ENCODE measurements around the gene NT5DC4.

NT5DC4 gene

DNA sequence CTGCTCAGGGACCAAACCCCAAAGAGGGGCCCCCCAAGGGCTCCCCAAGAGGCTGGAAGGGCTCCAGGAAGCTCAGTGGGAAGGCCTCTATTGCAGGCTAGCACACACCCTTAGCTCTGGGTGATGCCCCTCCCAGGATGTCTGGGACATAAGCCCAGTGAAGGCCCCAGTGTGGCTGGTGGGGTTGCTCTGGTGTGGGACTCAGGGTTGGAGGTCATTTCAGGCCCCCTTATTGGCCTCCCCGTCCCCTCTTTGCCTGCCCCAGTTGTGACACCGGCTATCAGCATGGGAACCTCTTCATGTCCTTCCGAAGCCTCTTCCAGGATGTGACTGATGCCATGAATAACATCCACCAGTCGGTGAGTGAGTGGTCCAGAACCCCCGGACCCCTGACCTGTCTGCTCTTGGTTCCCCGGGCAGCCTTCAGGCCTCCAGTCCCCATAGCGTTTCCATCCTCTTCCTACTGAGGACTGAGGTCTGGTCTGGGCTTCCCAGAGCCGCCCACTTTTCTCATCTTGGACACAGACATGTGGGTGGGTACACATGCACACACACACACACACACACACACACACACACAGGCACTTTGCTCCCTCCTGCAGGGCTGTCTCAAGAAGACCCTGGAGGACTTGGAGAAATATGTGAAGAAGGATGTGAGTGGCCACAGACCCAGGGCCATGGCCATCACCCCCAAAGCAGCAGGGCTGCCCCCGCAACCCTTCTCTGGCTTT is 2.2 kb downstream of the NT5DC4 start:
- in situ Hi-C loops (cut with MboI; ENCODE audit: low sequenced_read_pairs): loop anchor here (5.0 kb wide), 1 partner anchor 101 kb away; no protein-coding TSS in a partner anchor

DNA sequence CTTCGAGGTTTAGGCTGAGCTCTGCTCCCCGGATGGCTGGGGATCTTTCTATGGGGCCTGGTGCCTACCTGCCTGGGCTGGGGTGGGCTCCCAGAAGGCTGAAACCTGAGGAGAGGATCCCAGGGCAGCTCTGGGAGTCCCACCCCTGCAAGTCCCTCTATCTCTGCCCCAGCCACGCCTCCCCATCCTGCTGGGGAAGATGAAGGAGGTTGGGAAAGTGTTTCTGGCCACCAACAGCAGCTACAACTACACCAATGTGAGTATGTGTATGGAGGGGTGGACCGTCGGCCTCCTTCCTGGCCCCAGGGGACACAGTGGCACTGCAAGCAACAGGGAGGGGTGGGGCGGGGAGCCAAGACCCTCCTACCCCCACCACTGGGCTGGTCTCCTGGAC is 2.7 kb downstream of the NT5DC4 start:
- in situ Hi-C loops (cut with MboI; ENCODE audit: low sequenced_read_pairs): loop anchor here (5.0 kb wide), 1 partner anchor 101 kb away; no protein-coding TSS in a partner anchor

DNA sequence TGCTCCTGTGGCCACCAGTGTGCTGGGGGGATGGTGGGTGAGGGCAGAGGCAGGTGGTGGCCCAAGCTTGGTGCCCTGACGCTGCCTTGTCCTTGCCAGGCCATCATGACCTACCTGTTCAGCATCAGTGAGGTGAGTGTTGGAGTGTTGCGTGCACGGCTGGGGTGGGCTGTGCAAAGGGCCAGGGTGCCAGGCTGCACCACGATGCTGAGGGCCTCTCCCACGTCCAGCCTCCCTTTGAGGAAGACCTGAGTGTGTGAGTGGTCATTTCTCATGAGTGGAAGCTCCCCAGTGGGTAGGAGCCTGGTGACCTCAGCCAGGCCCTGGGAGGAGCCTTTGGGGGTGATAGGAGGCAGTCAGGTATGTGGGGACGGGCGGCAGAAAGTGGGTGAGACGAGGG is 3.2 kb downstream of the NT5DC4 start:
- in situ Hi-C loops (cut with MboI; ENCODE audit: low sequenced_read_pairs): loop anchor here (5.0 kb wide), 1 partner anchor 102 kb away; no protein-coding TSS in a partner anchor

DNA sequence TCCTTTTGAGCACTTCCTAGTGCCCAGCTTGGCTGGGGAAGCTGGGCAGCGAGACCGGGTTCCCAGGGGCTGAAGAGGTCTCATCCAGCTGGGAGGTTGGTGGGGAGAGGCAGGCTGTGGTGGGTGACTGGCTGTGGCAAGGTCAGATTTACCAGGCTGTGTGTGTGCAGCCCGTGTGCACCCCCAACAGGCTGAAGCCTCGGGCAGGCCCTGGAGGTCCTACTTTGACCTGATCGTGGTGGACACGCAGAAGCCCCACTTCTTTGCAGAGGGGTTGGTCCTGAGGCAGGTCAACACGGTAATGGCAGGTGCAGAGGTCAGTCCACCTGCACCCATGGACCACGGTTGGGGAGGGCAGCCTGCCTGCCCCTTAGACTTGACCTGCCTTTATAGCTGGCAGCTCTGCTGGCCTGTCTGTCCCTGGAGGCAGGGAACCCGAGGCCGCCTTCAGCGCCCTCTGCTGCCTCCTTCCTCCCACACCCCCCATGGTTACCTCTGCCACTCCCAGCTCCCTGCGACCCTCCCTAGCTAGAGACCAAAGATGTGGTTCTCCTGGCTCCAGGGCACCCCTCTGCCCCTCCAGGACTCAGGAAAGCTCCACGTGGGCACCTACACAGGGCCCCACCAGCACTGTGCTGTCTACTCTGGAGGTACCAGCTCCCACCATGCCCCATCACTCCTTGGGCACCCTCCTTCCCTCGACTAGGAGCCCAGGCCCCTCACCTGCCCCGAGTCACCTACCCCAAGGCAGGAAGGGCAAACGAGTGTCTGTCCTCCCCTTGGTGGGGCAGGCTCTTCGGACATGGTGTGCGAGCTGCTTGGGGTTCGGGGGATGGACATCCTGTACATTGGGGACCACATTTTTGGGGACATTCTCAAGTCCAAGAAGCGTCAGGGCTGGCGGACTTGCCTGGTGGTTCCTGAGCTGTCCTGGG is 4.0 kb downstream of the NT5DC4 start:
- in situ Hi-C loops (cut with MboI; ENCODE audit: low sequenced_read_pairs): loop anchor here (5.0 to 25.0 kb wide), 2 partner anchors 103 to 838 kb away; partner anchors contain the start of genes ANAPC1 and MERTK

DNA sequence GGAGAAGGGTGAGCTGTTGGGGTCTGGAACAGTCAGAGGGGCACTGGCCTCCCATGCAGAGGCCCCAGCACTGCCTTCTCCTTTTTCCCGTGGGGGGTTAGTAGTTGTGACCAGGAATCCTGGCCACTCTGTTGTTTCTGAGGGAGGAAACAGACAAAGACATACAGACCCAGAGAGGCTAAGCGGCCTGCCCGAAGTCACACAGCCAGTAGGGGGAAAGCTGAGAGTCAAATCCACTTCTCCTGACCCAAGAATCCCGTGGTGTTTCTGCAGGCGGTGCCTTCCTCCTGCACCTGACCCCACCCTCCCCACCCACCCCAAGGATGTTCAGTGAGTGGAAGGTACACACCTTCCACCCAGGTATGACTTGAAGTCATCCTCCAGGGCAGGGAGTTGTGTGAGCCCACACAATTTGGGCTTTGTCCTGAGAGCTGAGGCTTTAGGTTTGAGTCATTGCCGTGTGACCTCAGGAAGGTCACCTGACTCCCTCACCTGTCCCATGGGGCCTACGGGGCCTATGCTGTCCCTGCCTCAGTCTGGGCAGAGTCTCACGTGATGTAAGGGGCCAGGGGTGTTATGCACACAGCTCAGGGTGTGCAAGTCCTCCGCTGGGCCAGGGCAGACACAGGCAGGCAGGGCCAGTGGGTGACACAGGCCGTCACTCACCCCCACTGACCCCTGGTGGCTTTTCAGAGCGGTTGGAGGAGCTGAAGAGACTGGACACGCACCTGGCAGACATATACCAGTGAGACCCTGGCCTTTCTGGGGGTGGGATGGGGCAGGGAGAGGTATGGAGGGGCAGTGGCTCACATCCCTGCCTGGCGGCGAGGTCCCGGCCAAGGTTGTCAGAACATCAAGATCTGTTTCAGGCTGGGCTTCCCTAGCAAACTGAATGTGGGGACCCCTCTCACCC is 5.0 kb downstream of the NT5DC4 start:
- in situ Hi-C loops (cut with MboI; ENCODE audit: low sequenced_read_pairs): loop anchor here (25.0 kb wide), 1 partner anchor 838 kb away; the partner anchor contains the start of genes ANAPC1 and MERTK

DNA sequence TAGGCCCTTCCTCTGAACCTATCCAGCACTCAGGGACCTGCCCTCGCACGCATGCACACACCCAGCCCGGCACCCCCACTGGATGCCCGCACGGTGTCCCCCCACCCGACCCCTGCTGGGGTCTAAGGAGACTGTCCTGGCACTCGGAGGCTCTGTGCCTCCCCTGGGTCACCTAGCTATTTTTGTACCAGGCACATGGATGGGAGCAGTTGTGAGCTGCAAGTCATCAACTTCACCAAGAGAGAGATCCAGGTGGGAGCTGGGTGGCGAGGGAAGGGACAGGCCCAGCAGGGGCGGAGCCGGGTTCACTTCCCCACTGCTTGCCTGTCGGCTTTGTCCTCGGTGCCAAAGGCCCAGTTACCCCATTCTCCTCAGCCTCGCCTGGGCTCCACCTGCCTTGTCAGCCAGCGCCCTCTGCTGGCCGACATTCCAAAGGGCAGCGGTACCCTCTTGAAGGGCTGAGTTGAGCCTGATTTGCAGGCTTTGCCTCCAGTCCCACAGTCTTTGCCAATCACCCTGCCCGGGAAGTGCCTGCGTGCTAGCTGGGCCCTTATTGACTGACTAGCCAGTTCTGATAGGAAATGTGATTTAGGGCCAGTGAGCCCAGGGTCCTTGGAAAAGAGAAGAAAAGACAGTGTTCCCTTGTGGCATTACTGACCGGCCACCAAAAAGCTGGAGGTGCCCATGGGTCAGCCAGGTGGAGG is 5.8 kb downstream of the NT5DC4 start:
- in situ Hi-C loops (cut with MboI; ENCODE audit: low sequenced_read_pairs): loop anchor here (25.0 kb wide), 1 partner anchor 839 kb away; the partner anchor contains the start of genes ANAPC1 and MERTK

DNA sequence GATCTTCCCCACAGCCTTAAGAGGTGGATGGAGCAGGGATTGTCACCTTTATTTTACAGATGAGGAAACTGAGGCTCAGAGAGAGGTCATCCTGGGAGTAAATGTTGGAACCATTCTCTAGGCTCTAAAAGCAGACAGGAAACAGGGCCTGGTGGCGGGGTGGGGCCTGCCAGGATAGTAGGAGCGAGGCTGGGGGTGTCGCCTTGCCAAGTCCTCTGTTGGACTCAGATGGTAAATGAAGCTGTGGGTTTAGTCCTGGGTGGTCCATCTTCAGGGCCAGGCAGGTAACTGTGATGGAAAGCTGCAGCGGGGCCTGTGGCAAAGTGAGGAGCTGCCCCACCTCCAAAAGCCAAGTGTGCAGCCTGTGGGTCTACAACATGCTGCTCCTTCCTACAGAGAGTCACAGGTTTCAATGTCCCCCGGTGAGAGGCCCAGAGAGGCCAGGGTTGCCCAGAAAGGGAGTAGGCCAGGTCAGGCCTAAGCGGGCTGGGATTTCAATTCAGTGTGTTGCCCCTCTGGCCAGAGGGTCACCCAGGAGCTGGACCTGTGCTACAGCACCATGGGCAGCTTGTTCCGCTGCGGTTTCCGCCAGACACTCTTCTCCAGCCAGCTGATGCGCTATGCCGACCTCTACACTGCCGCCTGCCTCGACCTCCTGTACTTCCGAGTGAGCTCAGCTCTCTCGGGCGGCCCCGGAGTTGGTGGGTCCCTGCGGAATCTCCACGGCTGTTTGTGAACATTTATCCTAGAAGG is 6.6 kb downstream of the NT5DC4 start:
- in situ Hi-C loops (cut with MboI; ENCODE audit: low sequenced_read_pairs): loop anchor here (25.0 kb wide), 1 partner anchor 840 kb away; the partner anchor contains the start of genes ANAPC1 and MERTK

DNA sequence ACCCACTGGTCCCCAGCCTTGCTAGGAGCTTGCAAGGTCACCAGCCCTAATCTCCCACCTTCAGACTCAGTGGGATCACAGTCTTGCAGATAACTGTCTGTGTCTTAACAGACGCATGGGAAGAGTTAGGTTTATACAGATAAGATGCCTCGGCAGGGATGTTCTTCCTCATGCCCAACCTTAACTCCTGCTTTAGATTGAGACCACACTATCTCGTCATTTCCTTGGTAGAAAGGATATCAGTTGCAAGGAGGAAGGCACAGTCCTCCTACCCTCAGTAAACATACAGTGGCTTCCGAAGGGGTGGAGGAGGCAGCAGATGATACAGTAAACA is 7.2 kb downstream of the NT5DC4 start:
- in situ Hi-C loops (cut with MboI; ENCODE audit: low sequenced_read_pairs): loop anchor here (25.0 kb wide), 1 partner anchor 841 kb away; the partner anchor contains the start of genes ANAPC1 and MERTK

DNA sequence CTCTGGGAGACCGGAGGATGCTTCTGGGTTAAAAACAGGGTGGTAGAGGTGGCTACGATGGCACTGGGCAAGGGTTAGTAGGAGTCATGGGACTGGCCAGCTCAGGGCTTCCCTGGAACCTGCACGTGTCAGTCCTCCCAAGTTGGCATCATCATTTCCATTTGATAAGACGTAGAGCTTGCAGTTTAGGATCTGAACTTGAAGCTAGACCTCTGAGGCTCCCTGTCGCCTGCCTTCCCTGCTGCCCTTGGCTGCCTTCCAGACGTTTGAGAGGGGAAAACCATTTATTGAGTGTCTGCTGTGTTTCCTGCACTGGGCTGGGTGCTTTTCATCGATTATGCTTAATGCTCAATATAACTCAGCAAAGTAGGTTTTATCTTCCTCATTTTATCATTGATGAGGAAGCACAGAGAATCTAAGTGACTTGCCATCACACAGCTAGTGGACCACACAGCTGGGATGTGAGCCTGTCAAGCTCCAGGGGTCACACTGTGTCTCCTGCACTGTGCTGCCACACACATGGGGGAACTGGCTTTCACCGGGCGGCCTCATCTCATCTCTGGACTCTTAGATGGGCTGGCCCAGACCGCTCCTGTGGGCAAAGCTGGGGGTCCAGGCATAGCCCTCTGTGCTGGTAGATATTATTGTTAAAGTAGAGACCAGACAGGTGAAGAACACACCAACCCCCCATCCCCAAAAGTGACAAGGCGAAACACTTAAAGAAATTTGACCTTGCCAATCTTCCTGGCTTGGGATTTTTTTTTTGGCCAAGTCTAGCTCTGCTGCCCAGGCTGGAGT is 7.8 kb downstream of the NT5DC4 start:
- in situ Hi-C loops (cut with MboI; ENCODE audit: low sequenced_read_pairs): loop anchor here (25.0 kb wide), 1 partner anchor 841 kb away; the partner anchor contains the start of genes ANAPC1 and MERTK

DNA sequence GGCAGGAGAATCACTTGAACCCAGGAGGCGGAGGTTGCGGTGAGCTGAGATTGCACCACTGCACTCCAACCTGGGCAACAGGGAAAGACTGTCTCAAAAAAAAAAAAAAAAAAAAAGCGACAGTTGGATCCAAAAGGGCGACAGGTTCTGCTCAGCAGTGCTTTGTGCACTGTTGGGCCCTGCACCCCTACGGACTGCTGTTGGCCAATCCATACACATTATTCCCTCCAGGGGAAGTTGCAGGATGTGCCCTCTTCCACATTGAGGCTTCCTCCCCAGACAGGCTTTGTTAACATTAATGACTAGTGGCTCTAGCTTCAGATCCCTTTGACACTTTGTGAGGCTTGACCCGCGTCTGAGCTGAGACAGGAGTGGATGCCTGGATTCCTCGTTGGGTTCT is 9.4 kb downstream of the NT5DC4 start:
- in situ Hi-C loops (cut with MboI; ENCODE audit: low sequenced_read_pairs): loop anchor here (25.0 kb wide), 1 partner anchor 843 kb away; the partner anchor contains the start of genes ANAPC1 and MERTK

DNA sequence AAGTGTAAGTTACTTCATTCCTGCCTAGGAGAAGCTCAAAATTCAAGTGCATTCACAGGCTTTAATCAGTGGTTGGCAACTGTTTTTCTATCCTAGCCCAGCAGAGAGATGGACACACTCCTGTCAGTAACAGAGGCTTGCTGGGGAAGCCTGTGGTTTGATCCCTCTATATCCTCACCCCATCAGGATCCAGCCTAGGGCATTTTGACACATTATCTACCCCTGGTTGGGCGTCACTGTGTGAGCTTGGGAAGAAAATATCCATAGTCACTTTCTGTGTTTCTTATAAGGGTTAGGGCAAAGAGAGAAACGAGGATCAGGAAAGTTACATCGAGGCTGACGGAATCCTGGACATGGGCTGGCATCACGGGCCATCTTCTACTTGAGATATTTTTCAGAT is 10.0 kb downstream of the NT5DC4 start:
- in situ Hi-C loops (cut with MboI; ENCODE audit: low sequenced_read_pairs): loop anchor here (25.0 kb wide), 1 partner anchor 843 kb away; the partner anchor contains the start of genes ANAPC1 and MERTK

DNA sequence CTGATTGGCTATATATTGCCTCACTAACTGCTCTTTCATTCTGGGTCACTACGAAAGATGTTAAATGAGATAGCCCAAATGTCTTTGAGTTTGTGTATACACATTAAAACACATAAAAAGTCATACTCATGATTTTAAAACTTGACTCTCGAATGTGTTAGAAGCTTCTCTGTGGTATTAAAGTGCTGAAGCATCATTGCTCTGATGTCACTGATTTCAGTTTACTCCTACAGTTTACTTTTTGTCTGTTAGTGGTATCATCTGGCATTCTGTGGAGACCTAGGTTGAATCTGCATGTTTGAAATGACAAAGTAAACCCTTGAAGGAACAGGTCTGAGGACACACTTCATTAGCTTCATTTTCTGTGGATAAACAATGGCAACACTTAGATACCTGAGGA is 10.7 kb downstream of the NT5DC4 start:
- in situ Hi-C loops (cut with MboI; ENCODE audit: low sequenced_read_pairs): loop anchor here (25.0 kb wide), 1 partner anchor 844 kb away; the partner anchor contains the start of genes ANAPC1 and MERTK

DNA sequence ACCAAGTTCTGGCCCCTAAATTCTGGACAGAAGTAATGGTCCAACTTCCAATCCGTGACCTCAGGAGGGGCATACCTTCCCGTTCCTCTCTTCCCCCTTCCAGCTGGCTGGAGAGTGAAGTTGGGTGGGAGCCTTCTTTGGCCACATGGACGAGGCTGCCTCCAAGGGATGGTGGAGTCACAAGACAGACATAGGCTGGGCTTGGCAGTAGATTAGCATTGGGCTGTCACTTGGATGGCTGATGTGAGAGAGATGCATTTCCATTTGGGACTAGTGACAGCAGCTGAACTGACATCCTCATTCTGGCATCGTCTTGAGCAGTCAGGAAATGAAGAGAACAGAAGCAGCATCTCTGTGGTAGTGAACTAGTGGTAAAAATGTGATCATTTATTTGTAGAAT is 12.6 kb downstream of the NT5DC4 start:
- in situ Hi-C loops (cut with MboI; ENCODE audit: low sequenced_read_pairs): loop anchor here (25.0 kb wide), 1 partner anchor 846 kb away; the partner anchor contains the start of genes ANAPC1 and MERTK

DNA sequence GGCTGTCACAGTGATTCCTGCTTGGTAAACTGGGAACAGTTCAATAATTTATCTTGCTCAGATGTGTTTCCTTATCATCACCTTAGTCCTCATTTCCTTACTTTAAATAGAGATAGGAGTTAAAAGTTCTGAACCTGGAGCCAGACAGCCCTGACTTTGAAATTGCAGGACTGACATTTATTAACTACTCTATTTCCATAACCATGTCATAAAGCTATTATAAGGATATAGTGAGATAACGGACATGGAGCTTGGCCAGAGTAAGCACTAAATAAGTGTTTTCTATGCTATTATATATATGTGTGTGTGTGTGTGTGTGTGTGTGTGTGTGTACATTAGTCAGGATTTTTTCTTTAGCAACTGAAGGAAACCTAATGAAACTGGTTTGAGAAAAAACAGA is 13.1 kb downstream of the NT5DC4 start:
- in situ Hi-C loops (cut with MboI; ENCODE audit: low sequenced_read_pairs): loop anchor here (25.0 kb wide), 1 partner anchor 847 kb away; the partner anchor contains the start of genes ANAPC1 and MERTK

DNA sequence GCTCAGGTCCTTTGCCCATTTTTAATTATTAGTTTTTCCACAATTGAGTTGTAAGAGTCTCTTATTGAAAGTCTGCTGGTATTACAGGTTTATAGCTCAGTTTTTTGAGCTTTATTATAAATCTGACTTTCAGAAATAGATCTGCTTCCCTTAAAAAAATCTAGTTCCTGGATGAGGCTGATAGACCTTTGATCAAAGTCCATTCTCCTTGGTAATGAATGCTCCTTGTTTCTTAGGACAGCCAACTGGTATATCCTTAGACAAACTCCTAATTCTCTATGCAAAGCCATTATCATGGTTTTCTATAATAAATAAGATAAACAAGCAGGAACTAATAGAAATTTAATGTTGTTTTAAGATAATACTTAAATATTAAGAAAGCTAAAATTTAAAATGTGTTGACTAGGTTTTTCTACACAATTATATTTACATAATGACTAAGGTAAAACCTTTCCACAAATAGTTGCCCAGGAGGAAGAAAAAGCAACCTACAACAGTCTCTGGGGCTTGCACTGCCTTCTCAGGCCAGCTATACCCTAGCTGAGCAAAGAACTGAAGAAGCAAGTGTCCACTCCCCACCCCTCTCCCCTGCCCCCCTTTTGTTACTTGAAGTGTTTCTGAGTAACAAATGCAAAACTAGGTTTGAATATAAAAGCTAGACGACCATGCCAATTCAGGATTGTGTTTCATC is 16.9 kb downstream of the NT5DC4 start:
- in situ Hi-C loops (cut with MboI; ENCODE audit: low sequenced_read_pairs): loop anchor here (25.0 kb wide), 1 partner anchor 850 kb away; the partner anchor contains the start of genes ANAPC1 and MERTK

DNA sequence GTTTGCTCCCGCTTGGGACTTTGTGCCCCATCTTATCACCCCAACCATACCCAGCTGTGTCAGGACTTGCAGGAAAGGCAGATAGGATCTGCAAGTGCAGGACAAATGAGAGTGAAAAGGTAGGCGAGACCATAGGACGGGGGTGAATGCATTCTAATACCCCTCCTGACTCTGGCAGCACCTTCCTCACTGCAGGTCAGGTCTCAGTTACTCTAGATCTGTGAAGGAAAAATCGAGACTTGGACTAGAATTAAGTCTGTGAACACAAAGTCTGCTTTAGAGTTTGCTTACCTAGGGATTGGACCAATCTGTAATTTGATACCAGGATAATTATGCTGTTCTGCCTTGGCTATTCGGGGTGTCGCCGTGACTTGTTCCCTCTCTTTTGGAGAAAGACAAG is 19.7 kb downstream of the NT5DC4 start:
- in situ Hi-C loops (cut with MboI; ENCODE audit: low sequenced_read_pairs): loop anchor here (25.0 kb wide), 1 partner anchor 853 kb away; the partner anchor contains the start of genes ANAPC1 and MERTK
